ENCODE data around the gene ST6GALNAC1.
"Not testable (repeated sequence)": the region's sequence is repeated elsewhere in the genome, so short reads cannot be mapped to it uniquely, and the experiment has no call there.

The ST6GALNAC1 gene

DNA sequence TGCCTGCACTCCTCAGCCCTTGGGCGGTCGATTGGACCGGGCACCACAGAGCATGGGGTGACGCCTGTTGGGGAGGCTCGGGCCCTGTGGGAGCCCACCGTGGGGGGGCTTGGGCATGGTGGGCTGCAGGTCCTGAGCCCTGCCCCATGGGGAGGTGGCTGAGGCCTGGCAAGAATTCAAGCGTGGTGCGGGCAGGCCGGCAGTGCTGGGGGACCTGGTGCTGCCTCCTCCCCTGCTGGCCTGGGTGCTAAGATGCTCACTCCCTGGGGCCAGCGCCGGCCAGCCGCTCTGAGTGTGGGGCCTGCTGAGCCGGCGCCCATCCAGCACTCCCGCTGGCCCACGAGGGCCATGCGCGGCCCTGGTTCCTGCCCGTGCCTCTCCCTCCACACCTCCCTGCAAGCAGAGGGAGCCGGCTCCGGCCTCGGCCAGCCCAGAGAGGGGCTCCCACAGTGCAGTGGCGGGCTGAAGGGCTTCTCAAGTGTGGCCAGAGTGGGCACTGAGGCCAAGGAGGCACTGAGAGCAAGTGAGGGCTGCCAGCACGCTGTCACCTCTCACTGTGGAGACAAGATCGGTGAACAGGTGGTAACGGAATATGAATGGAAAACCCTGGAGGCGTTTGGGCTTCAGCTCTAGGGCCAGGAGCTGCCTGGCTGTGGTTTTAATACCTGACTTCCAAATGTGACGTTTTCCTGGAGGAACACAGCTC is 28.5 kb downstream of the ST6GALNAC1 start:
- DNase-seq (ENCODE audit: extremely low read depth, low read depth) = no peak
- no peak for TF ChIP-seq CTCF (IDR thresholded peaks at IDR 0.05; ENCODE audit: low read depth, low read length, missing control alignments)

DNA sequence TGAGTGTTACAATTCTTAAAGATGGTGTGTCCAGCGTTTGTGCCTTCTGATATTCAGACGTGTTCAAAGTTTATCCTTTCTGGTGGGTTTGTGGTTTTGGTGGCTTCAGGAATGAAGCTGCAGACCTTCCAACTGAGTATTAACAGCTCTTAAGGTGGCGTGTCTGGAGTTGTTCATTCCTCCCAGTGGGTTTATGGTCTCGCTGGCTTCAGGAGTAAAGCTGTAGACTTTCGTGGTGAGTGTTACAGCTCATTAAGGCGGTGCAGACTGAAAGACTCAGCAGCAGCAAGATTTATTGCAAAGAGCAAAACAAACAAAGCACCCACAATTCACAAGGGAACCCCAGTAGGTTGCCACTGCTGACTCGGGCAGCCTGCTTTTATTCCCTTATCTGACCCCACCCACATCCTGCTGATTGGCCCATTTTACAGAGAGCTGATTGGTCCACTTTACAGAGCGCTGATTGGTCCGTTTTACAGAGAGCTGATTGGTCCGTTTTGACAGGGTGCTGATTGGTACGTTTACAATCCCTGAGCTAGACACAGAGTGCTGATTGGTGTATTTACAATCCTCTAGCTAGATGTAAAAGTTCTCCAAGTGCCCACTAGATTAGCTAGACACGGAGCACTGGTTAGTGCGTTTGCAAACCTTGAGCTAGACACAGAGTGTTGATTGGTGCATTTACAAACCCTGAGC is 29.3 kb downstream of the ST6GALNAC1 start:
- DNase-seq (ENCODE audit: extremely low read depth, low read depth); H3K4me3 ChIP-seq (replicated peaks; ENCODE audit: low read depth, low read length): not testable (repeated sequence)

More for the DNA sequence above, 28.5 kb downstream of the ST6GALNAC1 start:
- H3K4me3 ChIP-seq (replicated peaks; ENCODE audit: low read depth, low read length) = no peak overlapping the region

GRCh38 chr17:76612977-76613851 is 30.3 kb downstream of the ST6GALNAC1 start:
- DNase-seq (ENCODE audit: extremely low read depth, low read depth) = no peak
- no peak overlapping the region for H3K4me3 ChIP-seq (replicated peaks; ENCODE audit: low read depth, low read length)
- no peak for TF ChIP-seq CTCF (IDR thresholded peaks at IDR 0.05; ENCODE audit: low read depth, low read length, missing control alignments)

DNA sequence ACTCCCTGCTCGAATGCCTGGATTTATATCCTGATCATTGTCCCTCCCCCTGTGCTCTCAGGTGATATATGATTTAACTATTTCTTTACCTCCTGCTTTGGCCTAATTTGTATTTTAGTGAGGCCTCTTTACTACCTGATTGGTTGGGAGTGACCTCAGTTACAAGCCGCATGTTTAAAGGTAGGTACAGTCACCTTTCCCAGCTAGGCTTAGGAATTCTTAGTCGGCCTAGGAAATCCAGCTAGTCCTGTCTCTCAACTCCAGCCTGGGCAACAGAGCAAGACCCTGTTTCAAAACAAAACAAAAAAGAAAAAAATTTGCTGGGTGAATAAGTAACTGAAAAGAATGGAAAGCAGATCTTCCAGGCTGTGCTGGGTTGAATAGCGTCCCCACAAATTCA is 31.1 kb downstream of the ST6GALNAC1 start:
- DNase-seq (ENCODE audit: extremely low read depth, low read depth) = no peak
- no peak for TF ChIP-seq CTCF (IDR thresholded peaks at IDR 0.05; ENCODE audit: low read depth, low read length, missing control alignments)
- no peak overlapping the region for H3K4me3 ChIP-seq (replicated peaks; ENCODE audit: low read depth, low read length)

GRCh38 chr17:76611758-76612157 is 31.8 kb downstream of the ST6GALNAC1 start:
- TF ChIP-seq CTCF (IDR thresholded peaks at IDR 0.05; ENCODE audit: low read depth, low read length, missing control alignments) = no peak
- DNase-seq (ENCODE audit: extremely low read depth, low read depth) = no peak
- no peak overlapping the region for H3K4me3 ChIP-seq (replicated peaks; ENCODE audit: low read depth, low read length)

DNA sequence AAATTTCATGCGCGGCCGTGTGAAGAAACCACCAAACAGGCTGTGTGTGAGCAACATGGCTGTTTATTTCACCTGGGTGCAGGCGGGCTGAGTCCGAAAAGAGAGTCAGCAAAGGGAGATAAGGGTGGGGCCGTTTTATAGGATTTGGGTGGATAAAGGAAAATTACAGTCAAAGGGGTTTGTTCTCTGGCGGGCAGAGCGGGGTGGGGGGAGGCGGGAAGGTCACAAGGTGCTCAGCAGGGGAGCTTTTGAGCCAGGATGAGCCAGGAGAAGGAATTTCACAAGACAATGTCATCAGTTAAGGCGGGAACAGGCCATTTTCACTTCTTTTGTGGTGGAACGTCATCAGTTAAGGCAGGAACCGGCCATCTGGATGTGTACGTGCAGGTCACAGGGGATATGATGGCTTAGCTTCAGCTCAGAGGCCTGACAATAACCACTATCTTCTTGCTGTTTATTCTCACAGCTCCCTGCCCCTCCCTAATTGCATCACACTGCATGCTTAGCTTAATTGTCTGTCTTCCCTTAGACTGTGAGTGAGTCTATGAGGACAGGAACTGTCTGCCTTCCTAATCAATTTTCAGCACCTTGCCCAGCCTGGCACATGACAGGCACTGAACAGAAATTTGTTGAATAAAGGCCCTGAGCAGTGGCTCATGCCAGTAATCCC is 32.3 kb downstream of the ST6GALNAC1 start:
- H3K4me3 ChIP-seq (replicated peaks; ENCODE audit: low read depth, low read length); DNase-seq (ENCODE audit: extremely low read depth, low read depth): not testable (repeated sequence)

DNA sequence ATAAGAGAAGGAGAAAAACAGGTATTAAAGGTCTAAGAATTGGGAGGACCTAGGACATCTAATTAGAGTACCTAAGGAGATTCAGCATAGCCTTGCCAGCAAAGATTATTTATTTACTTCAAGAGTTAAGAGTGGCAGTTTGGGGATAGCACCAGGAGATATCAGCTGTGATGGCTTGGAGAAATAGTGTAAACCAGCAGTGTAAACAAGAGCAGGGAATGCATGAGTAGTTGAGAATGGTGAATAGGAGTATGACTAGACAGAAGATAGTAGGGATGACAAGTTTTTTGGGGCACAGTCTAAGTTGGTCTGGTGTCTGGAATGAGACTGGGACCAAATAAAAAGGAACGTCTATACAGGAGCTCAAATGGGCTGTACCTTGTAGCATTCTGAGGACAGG is 36.9 kb downstream of the ST6GALNAC1 start:
- not testable (repeated sequence) for H3K4me3 ChIP-seq (replicated peaks; ENCODE audit: low read depth, low read length); DNase-seq (ENCODE audit: extremely low read depth, low read depth)

GRCh38 chr17:76601065-76601464 is 42.5 kb downstream of the ST6GALNAC1 start:
- no peak overlapping the region for H3K4me3 ChIP-seq (replicated peaks; ENCODE audit: low read depth, low read length)
- DNase-seq (ENCODE audit: extremely low read depth, low read depth) = no peak
- TF ChIP-seq CTCF (IDR thresholded peaks at IDR 0.05; ENCODE audit: low read depth, low read length, missing control alignments) = no peak

All from HFF-Myc (cell line).